Ammon's horn (tissue), 1 donor: ENCODE results near the gene ZBTB4.

Source experiments
- DNase-seq: peaks from one replicate; pipeline ENCODE4 v3.0.0-alpha.2; 2016; ENCODE audit warnings: low spot score

ZBTB4 gene

DNA sequence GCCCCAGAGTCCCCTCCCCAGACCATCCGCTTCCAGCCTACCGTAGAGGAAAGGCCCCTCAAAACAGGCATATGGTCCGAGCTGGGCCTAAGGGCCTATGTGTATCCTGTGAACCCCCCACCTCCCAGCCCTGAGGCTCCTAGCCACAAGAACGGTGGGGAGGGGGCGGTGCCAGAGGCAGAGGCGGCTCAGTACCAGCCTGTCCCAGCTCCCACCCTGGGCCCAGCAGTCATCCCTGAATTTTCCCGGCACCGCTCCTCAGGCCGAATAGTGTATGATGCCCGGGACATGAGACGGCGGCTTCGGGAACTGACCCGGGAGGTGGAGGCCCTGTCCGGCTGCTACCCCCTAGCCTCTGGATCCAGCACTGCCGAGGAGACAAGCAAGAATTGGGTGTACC is 58.2 kb downstream of the ZBTB4 start:
- DNase-seq, result no peak

DNA sequence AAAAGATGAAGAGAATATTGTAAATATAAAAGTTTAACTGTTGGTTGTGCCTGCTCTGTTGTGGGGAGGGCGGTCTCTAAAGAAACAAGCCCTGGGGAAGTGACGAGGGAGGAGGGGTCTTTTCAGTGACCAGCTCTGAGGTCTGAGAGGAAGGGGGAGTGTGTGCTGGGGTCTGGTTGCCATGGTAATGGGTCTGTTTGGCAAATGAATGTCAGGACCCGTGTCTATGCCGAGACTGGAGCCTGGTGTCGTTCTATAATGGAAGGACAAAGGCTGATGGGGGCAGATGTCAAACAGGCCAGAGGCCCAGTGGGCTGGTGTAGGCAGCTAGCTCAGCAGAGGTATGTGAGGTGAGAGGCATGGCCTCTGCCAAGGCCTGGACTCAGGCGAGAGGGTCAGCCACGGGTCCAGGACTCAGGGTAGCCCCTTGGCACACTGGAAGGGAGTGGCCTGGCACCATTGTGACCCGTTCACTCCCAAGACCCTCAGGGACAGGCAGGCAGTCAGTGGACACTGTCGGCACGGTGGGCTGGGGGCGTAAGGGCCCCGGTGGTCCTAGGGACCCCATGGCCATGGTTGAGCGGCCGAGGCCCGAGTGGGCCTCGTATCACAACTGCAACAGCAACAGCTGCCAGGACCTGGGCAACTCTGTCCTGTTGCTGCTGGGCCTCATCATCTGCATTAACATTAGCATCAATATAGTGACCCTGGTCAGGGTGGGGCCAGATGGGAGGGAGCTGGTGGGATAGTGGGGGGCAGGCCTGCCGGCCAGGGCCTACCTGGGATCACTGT is 59.4 kb downstream of the ZBTB4 start, which contains the start of gene SPEM1:
SPEM1 (plus strand) TSS at position 506 of the 792 bp plus-strand sequence; CDS start at position 567, 61 bp downstream.
- no peak for DNase-seq

DNA sequence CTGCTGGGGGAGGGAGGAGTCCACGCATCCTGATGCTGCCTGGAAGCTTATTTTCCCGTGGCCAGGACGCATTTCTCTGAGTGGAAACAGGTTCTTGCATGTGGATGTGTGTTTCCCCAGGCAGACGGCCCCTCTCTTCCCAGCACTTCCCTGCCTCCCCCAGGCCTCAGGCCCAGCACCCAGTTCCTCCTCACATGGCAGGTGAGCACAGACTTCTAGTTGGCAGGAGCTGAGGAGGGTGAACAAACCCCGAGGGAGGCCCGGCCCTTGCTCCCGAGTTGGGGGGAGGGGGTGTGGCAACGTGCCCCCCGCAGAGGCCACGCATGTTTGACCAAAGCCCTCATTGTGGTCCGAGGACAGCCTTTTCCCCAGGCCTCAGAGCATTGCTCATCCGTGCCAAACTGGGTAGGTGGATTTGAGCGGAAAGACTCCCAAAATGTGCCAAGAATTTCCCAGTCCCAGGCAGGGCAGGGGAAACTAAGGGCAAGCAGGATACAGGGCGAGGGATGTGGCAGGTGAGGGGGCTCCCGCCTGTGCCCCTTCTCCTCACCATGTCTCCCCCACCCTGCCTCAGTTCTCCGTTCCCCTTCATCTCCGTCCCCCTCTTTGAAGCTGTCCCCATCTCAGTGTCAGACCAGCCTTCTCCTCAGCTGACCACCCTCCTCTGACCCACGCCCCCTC is 60.8 kb downstream of the ZBTB4 start:
- DNase-seq, result no peak

DNA sequence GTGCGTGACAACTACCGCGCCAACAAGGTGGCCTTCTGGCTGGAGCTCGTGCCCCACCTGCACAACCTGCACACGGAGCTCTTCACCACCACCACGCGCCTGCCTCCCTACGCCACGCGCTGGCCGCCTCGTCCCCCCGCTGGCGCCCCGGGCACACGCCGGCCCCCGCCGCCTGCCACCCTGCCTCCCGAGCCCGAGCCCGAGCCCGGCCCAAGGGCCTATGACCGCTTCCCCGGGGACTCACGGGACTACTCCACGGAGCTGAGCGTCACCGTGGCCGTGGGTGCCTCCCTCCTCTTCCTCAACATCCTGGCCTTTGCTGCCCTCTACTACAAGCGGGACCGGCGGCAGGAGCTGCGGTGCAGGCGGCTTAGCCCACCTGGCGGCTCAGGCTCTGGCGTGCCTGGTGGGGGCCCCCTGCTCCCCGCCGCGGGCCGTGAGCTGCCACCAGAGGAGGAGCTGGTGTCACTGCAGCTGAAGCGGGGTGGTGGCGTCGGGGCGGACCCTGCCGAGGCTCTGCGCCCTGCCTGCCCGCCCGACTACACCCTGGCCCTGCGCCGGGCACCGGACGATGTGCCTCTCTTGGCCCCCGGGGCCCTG is 62.3 kb downstream of the ZBTB4 start:
- DNase-seq, result no peak

DNA sequence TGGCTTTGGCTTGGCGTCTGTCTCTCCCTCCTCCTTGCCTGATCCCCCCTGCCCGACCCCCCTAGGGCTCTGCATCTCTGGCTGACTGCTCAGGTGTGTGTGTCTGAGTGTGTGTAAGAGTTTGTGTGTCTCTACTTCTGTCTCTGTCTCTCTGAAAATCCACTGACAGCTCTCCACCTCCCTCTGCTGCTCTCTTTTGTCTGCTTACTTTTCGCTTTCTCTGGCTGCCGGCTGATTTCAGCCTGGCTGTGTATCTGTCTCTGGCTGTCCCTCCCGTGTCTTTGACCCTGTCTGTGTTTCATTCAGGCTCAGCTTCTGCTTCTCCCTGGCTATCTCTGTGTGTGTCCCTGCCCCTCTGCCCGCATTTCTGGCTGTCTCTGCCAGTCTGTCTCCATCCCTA is 63.1 kb downstream of the ZBTB4 start:
- DNase-seq, result no peak

DNA sequence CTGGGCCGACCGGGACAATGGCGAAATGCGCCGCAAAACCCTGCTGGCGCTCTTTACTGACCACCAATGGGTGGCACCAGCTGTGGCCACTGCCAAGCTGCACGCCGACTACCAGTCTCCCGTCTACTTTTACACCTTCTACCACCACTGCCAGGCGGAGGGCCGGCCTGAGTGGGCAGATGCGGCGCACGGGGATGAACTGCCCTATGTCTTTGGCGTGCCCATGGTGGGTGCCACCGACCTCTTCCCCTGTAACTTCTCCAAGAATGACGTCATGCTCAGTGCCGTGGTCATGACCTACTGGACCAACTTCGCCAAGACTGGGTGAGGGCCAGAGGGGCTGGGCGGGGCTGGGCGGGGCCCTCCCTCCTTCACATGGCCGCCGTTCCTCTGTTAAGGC is 63.6 kb downstream of the ZBTB4 start:
- DNase-seq, result no peak

DNA sequence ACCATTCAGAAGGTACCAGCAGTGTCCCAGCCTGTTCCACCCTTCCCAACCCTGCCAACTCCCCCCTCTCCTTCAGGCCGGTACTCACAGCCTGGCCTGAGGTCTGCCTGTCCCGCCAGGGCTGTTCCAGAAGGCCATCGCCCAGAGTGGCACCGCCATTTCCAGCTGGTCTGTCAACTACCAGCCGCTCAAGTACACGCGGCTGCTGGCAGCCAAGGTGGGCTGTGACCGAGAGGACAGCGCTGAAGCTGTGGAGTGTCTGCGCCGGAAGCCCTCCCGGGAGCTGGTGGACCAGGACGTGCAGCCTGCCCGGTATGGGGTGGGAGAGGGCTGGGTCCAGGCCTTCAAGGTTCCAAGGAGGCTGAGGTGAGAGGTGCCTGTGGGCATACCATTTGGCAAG is 64.6 kb downstream of the ZBTB4 start:
- DNase-seq, result no peak

DNA sequence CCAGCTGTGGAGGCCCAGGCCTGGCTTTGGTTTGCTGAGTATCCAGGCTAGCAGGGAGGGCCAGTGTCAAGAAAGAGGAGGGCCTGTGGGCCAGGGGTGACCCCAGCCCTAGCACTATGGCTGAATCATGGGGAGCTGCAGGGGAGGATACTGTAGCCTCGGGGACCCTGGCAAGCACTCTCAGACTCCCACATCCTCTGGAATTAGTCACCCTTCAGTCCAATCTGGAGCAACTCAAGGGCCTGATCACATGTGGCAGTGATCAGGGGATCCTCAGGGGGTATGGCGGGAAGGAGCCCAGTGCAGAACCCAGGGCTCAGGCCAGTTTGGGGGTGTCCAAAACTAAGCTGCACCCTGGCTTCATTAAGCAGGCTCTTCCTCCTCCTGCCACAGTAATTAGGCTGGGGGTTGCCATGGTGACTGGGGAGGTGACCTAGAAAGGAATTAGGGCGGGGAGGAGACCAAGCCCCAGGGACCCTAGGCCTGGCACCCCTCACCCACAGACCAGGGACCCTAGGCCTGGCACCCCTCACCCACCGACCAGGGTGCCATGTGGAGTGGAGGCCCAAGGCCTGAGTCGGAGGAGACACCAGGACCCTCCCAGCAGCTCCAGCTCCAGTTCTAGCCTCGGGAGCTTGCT is 66.0 kb downstream of the ZBTB4 start:
- no peak for DNase-seq

DNA sequence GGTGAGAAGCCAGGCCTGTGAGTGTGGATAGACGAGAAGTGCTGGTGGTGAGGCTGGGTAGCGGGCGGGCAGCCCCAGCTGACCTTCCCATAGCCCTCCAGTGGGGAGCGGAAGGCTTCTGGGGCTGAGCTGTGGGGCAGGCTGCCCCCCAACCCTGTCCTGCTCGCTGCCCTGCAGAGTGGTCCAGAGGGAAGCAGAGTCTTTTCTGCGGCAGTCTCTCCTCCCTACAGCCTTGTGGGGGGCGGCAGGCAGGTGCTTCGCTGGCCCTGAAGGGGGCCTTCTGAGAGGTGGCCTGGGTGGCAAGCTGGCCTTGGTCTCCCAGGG is 68.0 kb downstream of the ZBTB4 start:
- no peak for DNase-seq

DNA sequence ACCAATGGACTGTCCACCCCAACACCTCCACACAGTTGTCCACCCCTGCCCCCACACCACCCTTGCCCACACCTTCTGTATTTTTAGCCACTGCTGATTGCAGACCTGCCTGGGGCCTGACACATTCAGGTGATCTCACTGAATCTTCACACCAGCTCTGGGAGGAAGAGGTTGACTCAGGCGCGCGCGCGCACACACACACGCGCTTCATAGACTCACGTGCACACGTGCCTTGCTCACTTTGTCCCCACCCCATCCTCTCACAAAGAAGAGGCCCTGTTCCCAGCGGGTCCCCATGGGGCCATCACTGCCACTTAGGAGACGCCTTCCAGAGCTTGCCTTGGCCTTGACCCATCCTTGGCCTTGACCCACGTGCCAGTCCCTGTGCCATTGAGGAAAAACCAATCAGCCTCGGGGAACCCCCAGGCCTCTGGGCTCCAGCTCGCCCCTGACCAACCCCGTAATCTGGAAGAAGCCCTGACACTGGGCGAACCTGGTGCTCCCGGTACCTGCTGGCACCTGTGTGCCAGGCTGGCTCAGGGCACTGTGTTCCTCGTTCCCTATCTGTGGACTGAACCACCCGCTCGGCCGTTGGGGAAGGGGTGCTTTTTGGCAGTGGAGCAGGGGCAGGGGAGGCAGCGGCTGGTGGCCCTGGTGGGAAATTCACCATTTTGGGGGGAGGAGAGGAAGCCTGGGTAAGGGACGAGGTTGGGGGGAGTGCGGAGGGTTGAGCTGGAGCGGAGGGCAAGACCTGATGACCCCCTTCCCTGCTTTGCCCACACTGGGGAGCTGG is 68.6 kb downstream of the ZBTB4 start:
- no peak for DNase-seq

DNA sequence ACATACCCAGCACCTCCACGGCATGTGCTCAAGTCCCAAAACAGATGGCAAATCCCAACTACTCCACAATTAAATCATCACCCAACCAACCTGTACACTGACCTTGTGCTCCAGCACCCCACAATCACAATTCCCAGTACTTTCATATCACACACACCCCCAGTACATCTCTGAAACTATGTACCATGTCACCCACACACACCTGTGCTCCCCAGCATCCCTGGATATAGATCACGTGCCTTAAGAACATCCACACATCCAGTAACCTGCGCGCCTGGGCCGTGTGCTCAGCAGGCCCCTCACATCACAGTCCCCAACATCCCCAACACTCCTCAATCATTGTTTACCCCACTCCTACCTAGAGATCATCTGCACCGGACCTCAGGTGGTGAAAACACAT is 69.7 kb downstream of the ZBTB4 start:
- no peak for DNase-seq
